Right renal cortex interstitium (tissue), 3 donors: ENCODE measurements around the gene DPYD. TPM values are rescaled to one million over a fixed set of nuclear protein-coding genes. Genes with fewer than 3 reads are reported as not detected.

Source experiments
- DNase-seq, 3 donors: peaks; one replicate each; pipeline ENCODE4 v3.0.0-alpha.2; 2013; ENCODE audit warnings: low read depth in 3 of 3, low spot score in 2 of 3
- polyA plus RNA-seq, 3 donors: library from polyadenylated mRNA; unstranded; fragments of 120-200 nt; gene quantifications; one replicate each; pipeline ENCODE4 v1.2.1, GENCODE V29; 2013; ENCODE audit not compliant: insufficient read length in 3 of 3

DPYD gene
- polyA plus RNA-seq, 3 donors = 13.8 to 14.9 (median 14.4) TPM

DNA sequence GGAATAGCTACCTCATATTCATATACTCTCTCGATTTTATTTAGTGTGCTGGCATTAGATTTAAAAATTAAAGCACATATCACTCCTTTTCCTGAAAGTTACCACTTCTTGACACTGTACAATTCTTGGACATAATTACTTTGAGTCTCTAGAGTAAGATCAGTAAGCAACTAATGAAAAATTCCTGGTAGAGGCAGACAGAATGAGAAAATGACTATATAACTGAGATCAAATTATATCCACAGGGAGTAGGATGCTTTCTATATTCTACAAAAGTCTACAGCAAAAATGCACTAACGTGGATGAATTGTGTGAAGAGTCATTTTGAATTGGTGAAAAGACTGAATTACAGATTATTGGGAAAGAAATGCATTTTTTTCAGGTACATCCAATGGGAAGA, 753.6 kb downstream of the DPYD start:
- DNase-seq = no peak

- DNase-seq = no peak
These were observed 754.2 kb downstream of the DPYD start for GRCh38 chr1:97166626-97167025.

- DNase-seq = no peak
These were observed 756.6 kb downstream of the DPYD start for GRCh38 chr1:97164276-97164639.

DNA sequence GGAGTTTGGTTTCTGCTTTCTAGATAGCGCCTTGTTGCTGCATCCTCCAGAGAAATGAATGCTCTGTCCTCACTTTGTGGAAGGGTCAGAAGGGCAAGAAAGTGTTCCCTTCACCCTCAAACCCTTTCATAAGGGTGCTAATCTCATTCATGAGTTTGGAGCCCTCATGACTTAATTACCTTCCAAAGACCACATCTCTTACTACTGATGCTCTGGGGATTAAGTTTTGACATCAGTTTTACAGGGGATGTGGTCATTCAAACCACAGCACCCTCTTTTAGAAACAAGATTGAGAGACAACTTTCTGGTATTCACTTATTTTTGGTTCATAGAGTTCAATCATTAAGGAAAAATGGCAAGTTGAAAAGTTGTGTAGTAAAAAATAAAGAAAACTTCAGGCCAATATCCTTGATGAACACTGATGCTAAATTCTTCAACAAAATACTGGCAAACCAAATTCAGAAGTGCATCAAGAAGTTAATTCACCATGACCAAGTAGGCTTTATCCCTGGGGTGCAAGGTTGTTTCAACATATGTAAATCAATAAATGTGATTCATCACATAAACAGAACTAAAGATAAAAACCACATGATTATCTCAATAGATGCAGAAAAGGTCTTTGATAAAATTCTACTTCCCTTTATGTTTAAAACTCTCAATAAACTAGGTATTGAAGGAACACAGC, 757.1 kb downstream of the DPYD start:
- DNase-seq = no peak

- no peak for DNase-seq
These were observed 760.0 kb downstream of the DPYD start for GRCh38 chr1:97160818-97161217.

DNA sequence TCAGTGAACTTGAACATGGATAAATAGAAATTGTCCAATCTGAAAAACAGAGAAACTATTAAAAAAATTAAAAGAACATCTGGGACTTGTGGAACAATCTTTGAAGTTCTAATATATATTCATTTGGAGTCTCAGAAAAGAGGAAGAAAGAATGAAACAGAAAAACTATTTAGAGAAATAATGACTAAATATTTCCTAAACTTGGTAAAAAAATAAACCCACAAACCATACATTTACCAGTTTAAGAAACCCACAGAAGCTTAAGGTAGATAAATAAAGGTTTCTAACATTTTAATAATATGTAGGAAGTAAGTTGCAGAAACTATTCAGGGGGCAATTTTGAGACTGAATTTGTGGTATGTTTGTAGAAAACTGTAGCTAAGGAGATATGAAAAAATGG, 761.5 kb downstream of the DPYD start:
- DNase-seq = no peak

DNA sequence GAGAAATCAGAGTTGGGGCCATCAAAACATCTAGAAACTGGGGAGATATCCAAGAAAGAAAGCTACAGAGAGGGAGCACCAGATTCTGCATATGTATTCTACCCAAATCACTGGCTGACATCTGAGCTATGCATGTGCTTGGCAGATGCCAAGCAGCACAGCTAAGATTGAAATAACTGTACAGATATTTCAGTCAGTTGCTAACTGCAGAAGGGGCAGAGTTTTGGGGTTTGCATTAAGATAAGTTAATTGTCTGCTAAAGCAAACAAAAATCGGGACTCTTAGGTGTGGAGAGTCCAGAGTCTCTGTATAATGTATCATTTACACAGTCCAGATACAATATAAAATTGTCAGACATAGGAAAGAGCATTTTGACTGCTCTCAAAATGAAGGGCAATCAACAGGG, 762.1 kb downstream of the DPYD start:
- DNase-seq = no peak

DNA sequence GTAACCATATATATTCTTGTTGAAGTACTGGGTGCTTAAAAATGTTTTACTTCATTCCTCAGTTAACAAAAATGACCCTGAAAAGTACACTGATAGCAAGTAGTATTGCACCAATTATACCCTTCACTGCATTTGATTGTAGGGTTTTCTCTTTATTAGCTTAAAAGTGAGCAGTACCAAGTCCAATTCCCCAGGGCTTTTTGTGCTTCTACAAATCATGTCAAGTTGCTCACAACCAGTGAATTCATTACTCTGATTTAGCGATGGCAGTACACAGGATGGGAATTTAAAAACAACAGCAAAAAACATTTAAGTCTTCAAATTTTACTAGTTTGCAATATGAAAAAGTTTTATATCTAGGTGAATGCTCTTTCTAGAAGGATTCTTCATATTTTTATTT, 762.8 kb downstream of the DPYD start:
- DNase-seq = no peak

GRCh38 chr1:97151651-97152050, 769.2 kb downstream of the DPYD start:
- DNase-seq = no peak

GRCh38 chr1:97145321-97145956, 775.4 kb downstream of the DPYD start:
- DNase-seq = no peak

GRCh38 chr1:97144527-97144926, 776.3 kb downstream of the DPYD start:
- no peak for DNase-seq

DNA sequence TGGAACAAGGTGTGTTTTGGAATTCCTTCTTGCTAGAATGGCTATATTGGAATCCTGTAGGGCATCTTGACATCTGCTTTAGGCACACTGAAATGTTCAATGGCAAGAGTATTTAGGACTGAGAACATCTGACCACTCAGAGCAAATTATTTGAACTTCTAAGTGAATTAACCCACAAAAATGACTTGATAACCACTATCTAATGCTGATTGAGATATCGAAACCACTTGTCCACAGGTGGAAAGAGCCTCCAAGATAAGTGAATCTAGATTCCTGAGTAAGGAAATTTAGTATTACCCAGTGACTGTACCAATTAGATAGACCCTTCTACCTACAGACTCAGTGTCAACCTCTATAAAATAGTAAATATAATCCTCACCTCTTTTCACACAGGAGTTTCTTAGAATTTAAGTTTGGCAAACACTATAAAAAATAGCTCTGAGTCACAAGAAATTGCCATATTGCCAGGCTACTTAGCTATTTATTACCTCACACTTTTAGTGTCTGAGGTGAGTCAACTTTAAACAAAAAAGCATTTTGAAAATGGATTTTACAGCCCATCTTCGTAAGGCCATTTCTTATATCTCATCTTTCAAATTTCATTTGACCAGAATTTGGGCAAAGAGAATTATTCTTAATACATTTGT, 777.5 kb downstream of the DPYD start:
- no peak for DNase-seq

GRCh38 chr1:97140611-97141010, 780.2 kb downstream of the DPYD start:
- no peak for DNase-seq

DNA sequence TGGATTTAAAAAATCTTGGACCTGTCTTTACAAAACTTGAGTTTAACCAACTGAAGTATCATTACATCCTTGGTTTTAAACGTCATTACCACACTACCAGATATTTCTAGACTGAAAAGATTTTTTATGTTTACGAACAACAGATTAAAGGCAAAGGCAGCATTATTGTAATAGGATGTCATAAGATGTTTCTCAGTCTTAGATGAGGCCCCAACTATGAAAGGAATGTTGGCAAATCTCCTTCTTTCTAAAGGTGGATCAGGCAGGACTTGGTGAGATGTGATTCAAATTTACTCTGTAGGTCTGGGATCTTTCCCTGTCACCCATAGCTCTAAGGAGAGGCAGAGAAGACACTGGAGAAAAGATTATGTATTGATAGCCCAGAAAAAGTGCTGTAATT, 781.3 kb downstream of the DPYD start:
- no peak for DNase-seq

DNA sequence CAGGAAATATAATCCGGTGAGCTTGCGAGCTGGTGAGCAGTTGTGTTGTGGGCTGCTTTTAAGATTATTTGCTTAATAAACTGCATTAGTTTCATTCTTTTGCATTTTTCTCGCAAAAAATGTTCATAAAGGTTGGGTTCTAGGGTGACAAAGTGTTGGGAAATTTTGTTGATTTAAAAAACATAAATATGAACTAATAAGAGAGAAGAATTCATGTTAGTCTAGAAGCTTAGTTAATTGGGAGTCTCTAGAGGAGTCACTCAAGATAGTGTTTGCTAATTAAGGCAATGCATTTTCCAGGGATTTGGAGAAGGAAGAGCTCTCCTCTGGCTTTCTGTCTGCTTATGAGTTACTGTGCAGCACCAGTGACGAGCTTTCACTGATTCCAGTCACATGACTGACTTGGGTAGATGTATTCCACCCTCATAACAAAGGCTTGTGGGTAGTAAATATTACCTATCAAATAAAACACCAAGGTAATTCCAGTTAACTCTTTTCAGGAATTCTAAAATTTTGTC, 782.3 kb downstream of the DPYD start:
- no peak for DNase-seq

DNA sequence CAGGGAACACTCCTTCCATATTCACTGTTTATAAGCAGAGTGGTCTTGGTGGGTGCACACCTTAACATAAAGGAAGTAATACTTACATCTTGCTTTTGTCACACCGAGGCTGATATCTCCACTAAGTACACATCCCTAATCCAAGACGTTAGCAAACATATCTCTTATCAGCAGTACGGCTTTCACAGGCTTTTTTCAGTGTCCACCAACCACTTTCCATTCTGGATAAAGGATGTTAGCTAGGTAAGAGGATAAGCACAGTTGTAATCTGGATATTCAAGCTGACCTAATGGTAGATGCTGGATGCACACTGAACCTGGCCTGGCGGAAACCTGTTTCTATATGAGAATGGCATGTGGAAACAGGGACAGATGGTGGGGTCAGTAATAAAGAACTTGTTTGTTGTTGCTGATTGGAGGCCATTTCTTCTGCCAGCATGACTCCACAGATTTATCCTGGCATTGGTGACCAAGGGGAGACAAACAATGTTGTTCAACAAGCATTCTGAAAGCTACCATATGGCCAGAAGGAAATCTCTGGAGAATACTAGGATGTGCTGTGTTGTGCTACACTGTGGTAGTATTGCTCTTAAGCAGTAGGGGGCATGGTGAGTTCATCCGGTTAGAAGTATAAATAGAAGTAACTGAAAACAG, 782.8 kb downstream of the DPYD start:
- DNase-seq = peak in 2 of 3 donors; percentile 19 to 29

DNA sequence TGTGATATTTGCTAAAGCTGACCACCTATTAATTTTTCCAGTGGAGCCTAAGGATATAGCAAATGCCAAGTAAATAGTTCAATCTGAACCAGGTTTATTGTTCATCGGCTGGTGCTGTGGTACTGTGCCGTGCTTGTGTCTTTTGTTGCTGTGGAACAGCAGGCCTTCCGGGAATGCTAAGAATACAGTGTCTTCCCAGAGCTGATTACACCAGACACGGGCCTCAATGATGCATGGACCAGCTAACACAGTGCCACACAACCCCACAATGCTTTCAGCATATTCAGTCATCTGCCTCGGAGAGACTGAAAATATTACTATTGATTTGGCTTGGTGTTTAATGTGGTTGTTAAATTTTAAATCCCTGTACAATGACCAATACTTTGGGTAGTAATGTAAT, 783.8 kb downstream of the DPYD start:
- no peak for DNase-seq

GRCh38 chr1:97135972-97136371, 784.9 kb downstream of the DPYD start:
- DNase-seq = no peak

- peak in 1 of 3 donors; percentile 6 for DNase-seq
These were observed 792.4 kb downstream of the DPYD start for GRCh38 chr1:97128426-97128825.

DNA sequence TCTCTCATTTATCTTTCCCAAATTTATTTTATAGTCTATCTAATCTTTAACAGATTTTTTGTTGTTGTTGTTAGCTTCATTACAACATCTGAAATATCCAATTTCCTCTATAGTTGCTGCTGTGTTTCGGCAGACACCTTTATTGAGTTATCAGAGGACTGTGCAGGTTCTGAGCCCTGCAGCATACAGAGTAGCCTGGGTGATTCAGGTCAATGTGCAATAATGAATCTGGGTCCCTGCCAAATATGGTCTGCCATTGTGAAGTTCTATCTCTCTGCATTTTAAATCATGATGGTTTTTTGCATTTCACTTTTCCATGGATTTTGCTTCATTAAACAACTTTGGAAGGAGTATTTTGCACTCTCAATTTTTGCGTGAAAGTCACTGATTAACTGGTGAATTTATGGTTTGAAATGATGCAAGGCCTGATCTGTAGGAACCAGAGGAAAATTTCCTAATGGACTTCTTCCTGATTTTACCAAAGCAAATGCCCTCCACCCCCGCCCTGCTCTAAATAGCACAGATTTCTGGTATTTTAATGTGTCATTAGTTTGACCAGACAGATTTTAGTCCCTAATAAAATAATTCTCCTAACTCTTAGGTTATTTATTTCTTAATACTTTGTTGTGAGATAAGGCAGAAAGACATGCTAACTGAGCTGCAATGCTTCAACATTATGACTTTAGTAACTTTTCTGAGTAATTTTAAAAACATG, 797.0 kb downstream of the DPYD start:
- no peak for DNase-seq

- DNase-seq = no peak
These were observed 800.0 kb downstream of the DPYD start for GRCh38 chr1:97120806-97121205.
